OCI-LY1 (cell line): ENCODE measurements around the gene SYN1.

ENCODE experiments used
- H2AFZ ChIP-seq: fragments of 200-600 bp; sonication (generic), shearing (Covaris generic); 2 replicates; pipeline ENCODE4 v1.6.0; 2014; ENCODE audit warnings: antibody characterized with exemption, mild to moderate bottlenecking, low read length
- H3F3A ChIP-seq: fragments of 200-600 bp; sonication (generic), shearing (Covaris generic); 2 replicates; pipeline ENCODE4 v1.6.0; 2014; ENCODE audit warnings: mild to moderate bottlenecking, antibody characterized with exemption, low read length, moderate library complexity; ENCODE audit not compliant: insufficient read depth
- H3K27ac ChIP-seq: fragments of 200-600 bp; sonication (generic); 2 replicates; pipeline ENCODE4 v1.5.1; 2014; ENCODE audit warnings: low read length, mixed run types, mild to moderate bottlenecking, low read depth; ENCODE audit not compliant: poor library complexity, severe bottlenecking
- H3K27me3 ChIP-seq: fragments of 200-600 bp; sonication (generic); 2 replicates; pipeline ENCODE4 v1.6.0; 2014; ENCODE audit warnings: antibody characterized with exemption, mild to moderate bottlenecking, low read length, moderate library complexity; ENCODE audit not compliant: insufficient read depth
- H3K36me3 ChIP-seq: fragments of 200-600 bp; sonication (generic); 2 replicates; pipeline ENCODE4 v1.6.1; 2014; ENCODE audit warnings: mild to moderate bottlenecking, antibody characterized with exemption, low read length, moderate library complexity, mixed read lengths; ENCODE audit not compliant: insufficient read depth
- H3K4me1 ChIP-seq: fragments of 200-600 bp; sonication (generic); 2 replicates; pipeline ENCODE4 v1.5.1; 2014; ENCODE audit warnings: mild to moderate bottlenecking, low read length, moderate library complexity; ENCODE audit not compliant: insufficient read depth, severe bottlenecking
- H3K4me2 ChIP-seq: fragments of 200-600 bp; sonication (generic), shearing (Covaris generic); 2 replicates; pipeline ENCODE4 v1.6.1; 2014; ENCODE audit warnings: low read length
- H3K4me3 ChIP-seq: fragments of 200-600 bp; sonication (generic); 2 replicates; pipeline ENCODE4 v1.5.1; 2014; ENCODE audit warnings: low read length, low read depth, mild to moderate bottlenecking, mixed read lengths; ENCODE audit not compliant: poor library complexity, severe bottlenecking
- H3K79me2 ChIP-seq: fragments of 200-600 bp; shearing (Covaris generic); 2 replicates; pipeline ENCODE4 v1.6.1; 2016; ENCODE audit warnings: mixed run types, low read length, mixed read lengths; ENCODE audit not compliant: insufficient read depth
- H3K9ac ChIP-seq: fragments of 200-600 bp; sonication (generic), shearing (Covaris generic); 2 replicates; pipeline ENCODE4 v1.6.1; 2014; ENCODE audit warnings: mild to moderate bottlenecking, low read length, mixed read lengths
- H3K9me2 ChIP-seq: fragments of 200-600 bp; sonication (generic), shearing (Covaris generic); 2 replicates; pipeline ENCODE4 v1.6.1; 2014; ENCODE audit warnings: low read depth, mild to moderate bottlenecking, low read length, mixed read lengths
- H3K9me3 ChIP-seq: fragments of 200-600 bp; shearing (Covaris generic); 2 replicates; pipeline ENCODE4 v1.6.1; 2014; ENCODE audit warnings: low read length, mixed read lengths
- H4K20me1 ChIP-seq: fragments of 200-600 bp; sonication (generic), shearing (Covaris generic); 2 replicates; pipeline ENCODE4 v1.6.0; 2016; ENCODE audit warnings: mild to moderate bottlenecking, low read length; ENCODE audit not compliant: insufficient read depth
- EZH2 ChIP-seq: fragments of 200-600 bp; sonication (generic), shearing (Covaris generic); IDR thresholded peaks from 2 replicates; pipeline ENCODE4 v1.8.0; 2017; ENCODE audit warnings: borderline replicate concordance, mixed run types, mild to moderate bottlenecking, antibody characterized with exemption, low read length, moderate library complexity, mixed read lengths
- TF ChIP-seq, protein P1 (sequence below): fragments of 200-600 bp; sonication (generic), shearing (Covaris generic); IDR thresholded peaks from 2 replicates; pipeline ENCODE4 v1.5.1; 2017; ENCODE audit warnings: mild to moderate bottlenecking, antibody characterized with exemption, low read length, moderate library complexity, mixed read lengths

The SYN1 gene

DNA sequence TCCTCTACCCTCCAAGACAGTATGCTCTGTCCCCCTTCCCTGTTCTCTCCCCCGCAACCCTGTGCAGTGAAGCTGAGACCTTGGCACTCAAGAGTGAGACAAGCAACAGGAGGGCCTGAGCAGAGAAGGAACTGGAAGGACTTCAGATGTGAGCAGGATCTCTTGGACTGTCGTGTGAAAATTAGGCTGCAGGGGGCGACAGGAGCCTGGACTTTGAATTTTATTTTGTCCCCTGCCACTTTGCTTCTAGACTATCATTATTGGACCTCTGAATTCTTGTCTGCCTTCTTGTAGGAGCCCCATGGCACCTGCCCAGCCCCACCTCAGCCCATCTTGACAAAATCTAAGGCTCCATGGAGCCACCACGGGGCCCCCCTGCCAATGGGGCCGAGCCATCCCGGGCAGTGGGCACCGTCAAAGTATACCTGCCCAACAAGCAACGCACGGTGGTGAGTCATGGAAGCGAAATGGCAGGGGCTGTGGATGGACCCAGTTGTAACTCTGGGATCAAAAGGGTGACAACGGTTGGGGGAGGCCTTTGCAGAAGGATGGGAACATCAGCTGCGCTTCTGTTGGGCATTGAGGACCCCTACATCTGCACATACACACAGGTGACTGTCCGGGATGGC lies 56.9 kb downstream of the SYN1 start:
- H3K9me3 ChIP-seq, result no peaks in the 10 kb centered on the region
- H2AFZ ChIP-seq, result no peak overlapping the region
- peak overlapping the region; percentile 30; the same call in 1 of the 2 replicates for H3K9ac ChIP-seq
- H3K27ac ChIP-seq, result no peak overlapping the region
- no peaks in the 10 kb centered on the region for H3K9me2 ChIP-seq
- H3K4me1 ChIP-seq, result peaks cover 24% of the 10 kb centered on the region
- TF ChIP-seq EZH2, result no peak
- TF ChIP-seq, protein P1, sequence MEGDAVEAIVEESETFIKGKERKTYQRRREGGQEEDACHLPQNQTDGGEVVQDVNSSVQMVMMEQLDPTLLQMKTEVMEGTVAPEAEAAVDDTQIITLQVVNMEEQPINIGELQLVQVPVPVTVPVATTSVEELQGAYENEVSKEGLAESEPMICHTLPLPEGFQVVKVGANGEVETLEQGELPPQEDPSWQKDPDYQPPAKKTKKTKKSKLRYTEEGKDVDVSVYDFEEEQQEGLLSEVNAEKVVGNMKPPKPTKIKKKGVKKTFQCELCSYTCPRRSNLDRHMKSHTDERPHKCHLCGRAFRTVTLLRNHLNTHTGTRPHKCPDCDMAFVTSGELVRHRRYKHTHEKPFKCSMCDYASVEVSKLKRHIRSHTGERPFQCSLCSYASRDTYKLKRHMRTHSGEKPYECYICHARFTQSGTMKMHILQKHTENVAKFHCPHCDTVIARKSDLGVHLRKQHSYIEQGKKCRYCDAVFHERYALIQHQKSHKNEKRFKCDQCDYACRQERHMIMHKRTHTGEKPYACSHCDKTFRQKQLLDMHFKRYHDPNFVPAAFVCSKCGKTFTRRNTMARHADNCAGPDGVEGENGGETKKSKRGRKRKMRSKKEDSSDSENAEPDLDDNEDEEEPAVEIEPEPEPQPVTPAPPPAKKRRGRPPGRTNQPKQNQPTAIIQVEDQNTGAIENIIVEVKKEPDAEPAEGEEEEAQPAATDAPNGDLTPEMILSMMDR, result peak; percentile 45
- no peaks in the 10 kb centered on the region for H3F3A ChIP-seq
- H3K4me2 ChIP-seq, result peak overlapping the region; percentile 77
- H3K4me3 ChIP-seq, result peak overlapping the region; percentile 90
- no peaks in the 10 kb centered on the region for H3K27me3 ChIP-seq
- H3K36me3 ChIP-seq, result peaks cover 44% of the 10 kb centered on the region
- no peaks in the 10 kb centered on the region for H3K79me2 ChIP-seq
- no peaks in the 10 kb centered on the region for H4K20me1 ChIP-seq

DNA sequence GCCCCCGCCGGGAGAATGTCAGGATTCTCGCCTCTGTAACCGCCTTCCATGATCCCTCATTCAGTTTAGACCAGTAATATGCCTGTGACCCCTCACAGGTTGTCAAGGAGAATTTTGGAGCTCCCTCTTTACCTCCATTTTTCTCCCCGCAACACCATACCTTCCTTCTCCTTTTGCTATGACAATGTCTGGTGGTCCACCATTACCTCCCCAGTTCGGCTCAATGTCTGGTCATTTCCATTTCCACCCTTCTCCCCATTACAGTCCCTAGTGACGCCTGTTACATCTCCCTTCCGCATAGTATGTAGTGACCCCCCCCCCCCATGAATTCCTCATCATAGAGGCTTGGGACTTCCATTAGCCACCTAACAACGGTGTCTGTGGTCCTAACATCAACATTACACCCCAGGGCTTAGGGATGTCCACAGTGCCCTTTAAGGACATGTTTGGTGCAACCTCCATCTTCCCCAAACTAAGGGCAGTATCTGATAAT lies 58.0 kb downstream of the SYN1 start:
- Histone ChIP-seq H3K9me3 (no peaks in the 10 kb centered on the region), H3F3A (no peaks in the 10 kb centered on the region), H3K9ac (peak overlapping the region; percentile 88), H3K27ac (peak overlapping the region; percentile 65), H3K27me3 (no peaks in the 10 kb centered on the region), H3K4me3 (peak overlapping the region; percentile 90), H4K20me1 (no peaks in the 10 kb centered on the region), H3K4me2 (peak overlapping the region; percentile 77), H3K9me2 (no peaks in the 10 kb centered on the region), H2AFZ (no peak overlapping the region), H3K36me3 (peaks cover 33% of the 10 kb centered on the region), H3K4me1 (peaks cover 29% of the 10 kb centered on the region), H3K79me2 (no peaks in the 10 kb centered on the region)
- no peak for TF ChIP-seq EZH2
- TF ChIP-seq, protein P1, result no peak

DNA sequence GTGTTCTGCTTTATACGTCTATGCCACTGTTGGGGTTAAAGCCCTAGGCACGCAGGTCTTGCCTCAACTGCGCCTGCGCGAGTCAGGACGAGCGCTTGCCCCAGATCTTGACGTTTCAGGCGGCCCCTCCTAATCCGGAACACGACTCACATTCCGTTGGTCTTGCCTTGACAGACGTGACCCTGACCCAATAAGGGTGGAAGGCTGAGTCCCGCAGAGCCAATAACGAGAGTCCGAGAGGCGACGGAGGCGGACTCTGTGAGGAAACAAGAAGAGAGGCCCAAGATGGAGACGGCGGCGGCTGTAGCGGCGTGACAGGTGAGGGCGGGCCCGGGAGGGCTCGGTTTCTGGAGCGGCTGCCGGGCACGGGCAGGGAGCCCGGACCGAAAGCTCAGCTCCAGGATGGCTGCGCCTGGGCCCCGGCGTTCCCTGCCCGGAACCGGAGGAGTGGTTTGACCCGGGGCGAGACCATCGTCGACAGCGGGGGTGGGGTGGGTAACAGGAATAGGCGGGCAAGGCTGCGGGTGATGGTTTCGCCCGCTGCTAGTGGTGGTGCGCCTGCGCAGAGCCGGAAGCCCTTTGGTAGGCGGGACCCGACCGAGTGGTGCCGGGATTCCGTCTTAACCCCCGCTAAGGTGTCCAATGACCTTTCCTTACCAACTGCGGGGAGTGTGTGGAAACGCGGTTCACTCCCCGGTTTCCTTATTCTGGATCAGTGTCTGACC lies 58.6 kb downstream of the SYN1 start, which contains the start of gene ARAF:
Gene ARAF, plus strand, starts transcription at position 272 of the 725 bp plus-strand sequence. CDS start 1,763 bp downstream, outside the sequence.
- Histone ChIP-seq H3K27ac (peak within 1 kb of the TSS; percentile 65), H3K9ac (peak within 1 kb of the TSS; percentile 88), H3K9me2 (no peaks in the 10 kb centered on the region), H3K79me2 (no peaks in the 10 kb centered on the region), H3K4me1 (peaks cover 32% of the 10 kb centered on the region), H3K36me3 (peaks cover 27% of the 10 kb centered on the region), H2AFZ (no peak within 1 kb of the TSS), H3K9me3 (no peaks in the 10 kb centered on the region), H3K27me3 (no peaks in the 10 kb centered on the region), H3K4me3 (peak within 1 kb of the TSS; percentile 90), H4K20me1 (no peaks in the 10 kb centered on the region), H3F3A (no peaks in the 10 kb centered on the region), H3K4me2 (peak within 1 kb of the TSS; percentile 77)
- no peak for TF ChIP-seq EZH2
- TF ChIP-seq, protein P1, result no peak
